Cerebellar cortex (tissue), 1 donor: ENCODE results near the gene MAB21L2.

ENCODE experiments used
- DNase-seq: peaks from one replicate; pipeline ENCODE4 v3.0.0-alpha.2; 2015; ENCODE audit warnings: low spot score

The MAB21L2 gene

GRCh38 chr4:150577796-150578195 is 4.2 kb upstream of the MAB21L2 start:
- DNase-seq = no peak

- DNase-seq = no peak
Observed at GRCh38 chr4:150578745-150579501, 3.0 kb upstream of the MAB21L2 start.

- DNase-seq = no peak
Observed at GRCh38 chr4:150579551-150580234, 2.3 kb upstream of the MAB21L2 start.

- no peak for DNase-seq
Observed at GRCh38 chr4:150580306-150580705, 1.6 kb upstream of the MAB21L2 start.

GRCh38 chr4:150581056-150581605 is 820 bp upstream of the MAB21L2 start:
- DNase-seq = no peak

GRCh38 chr4:150581641-150582051 is 305 bp upstream of the MAB21L2 start:
- DNase-seq = no peak

GRCh38 chr4:150582873-150583286 is 929 bp downstream of the MAB21L2 start:
- DNase-seq = no peak

GRCh38 chr4:150583287-150584110 is 1.5 kb downstream of the MAB21L2 start:
- DNase-seq = no peak

- no peak for DNase-seq
Observed at GRCh38 chr4:150584111-150584915, 2.4 kb downstream of the MAB21L2 start.

- DNase-seq = no peak
Observed at GRCh38 chr4:150585611-150586010, 3.7 kb downstream of the MAB21L2 start.

- no peak for DNase-seq
Observed at GRCh38 chr4:150586162-150586810, 4.3 kb downstream of the MAB21L2 start.

GRCh38 chr4:150588316-150588715 is 6.4 kb downstream of the MAB21L2 start:
- no peak for DNase-seq

GRCh38 chr4:150589157-150589556 is 7.2 kb downstream of the MAB21L2 start:
- DNase-seq = no peak

- no peak for DNase-seq
Observed at GRCh38 chr4:150590631-150591030, 8.7 kb downstream of the MAB21L2 start.

- no peak for DNase-seq
Observed at GRCh38 chr4:150591406-150591805, 9.5 kb downstream of the MAB21L2 start.

- no peak for DNase-seq
Observed at GRCh38 chr4:150591904-150592303, 10.0 kb downstream of the MAB21L2 start.

GRCh38 chr4:150593996-150594395 is 12.0 kb downstream of the MAB21L2 start:
- no peak for DNase-seq

GRCh38 chr4:150598909-150599308 is 17.0 kb downstream of the MAB21L2 start:
- no peak for DNase-seq

- DNase-seq = no peak
Observed at GRCh38 chr4:150599547-150599946, 17.6 kb downstream of the MAB21L2 start.

GRCh38 chr4:150600812-150601445 is 19.0 kb downstream of the MAB21L2 start:
- DNase-seq = no peak
